NCI-H2196 (cell line): ENCODE measurements around the gene CAMK1.

ENCODE experiments used
- DNase-seq: peaks from one replicate; lab custom pipeline; 2025; ENCODE audit not compliant: unreplicated experiment; lab: John Stamatoyannopoulos, UW

Gene CAMK1

DNA sequence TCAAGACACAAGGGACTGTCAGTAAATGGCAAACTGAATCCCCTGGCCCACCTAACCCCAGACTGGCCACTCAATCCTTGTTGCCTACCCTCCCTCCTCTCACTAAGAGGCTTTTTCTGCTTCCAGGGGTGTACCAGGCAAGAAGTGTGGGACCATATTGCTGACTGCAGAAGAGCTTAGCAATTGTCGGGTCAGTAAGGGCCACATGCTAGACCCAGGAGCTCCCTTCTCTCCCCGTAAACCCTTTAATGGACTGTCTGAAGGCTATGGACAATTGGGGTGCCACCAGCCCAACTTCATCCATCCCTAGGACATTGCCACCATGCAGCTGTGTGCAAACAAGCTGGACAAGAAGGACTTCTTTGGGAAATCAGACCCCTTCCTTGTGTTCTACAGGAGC, 57.3 kb downstream of the CAMK1 start:
- no peak for DNase-seq

DNA sequence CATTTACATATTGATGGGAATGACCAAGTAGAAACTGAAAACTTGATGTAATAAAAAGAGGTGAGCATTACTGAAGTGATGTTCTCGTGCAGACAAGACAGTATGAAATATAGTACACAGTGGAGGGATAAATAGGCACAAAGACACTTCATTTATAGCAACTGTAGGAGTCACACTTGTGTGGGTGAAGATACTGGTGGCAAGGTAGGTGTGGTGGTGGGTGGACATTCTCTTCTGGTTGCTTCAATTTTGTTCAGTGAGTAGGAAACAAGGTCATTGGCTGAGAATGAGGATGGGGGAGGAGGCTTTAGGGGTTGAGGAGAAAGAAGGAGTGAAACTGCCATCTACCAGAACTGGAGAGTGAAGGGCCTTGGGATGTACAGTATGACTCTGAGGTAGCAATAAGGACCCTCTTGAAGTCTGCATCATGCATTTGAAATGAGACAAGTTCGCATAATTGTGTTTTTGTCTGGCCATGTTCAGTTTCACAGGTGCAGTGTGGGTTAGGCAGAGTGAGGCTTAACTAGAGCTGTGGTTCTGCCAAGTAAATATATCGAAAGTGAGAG, 59.5 kb downstream of the CAMK1 start:
- no peak for DNase-seq
